Ascending aorta (tissue), 2 donors: ENCODE data around the gene DSTN. TPM values are rescaled to one million over a fixed set of nuclear protein-coding genes. Genes with fewer than 3 reads are reported as not detected.
A peak's percentile ranks its signal among the peaks of the same experiment; 100 is the strongest.

Source experiments
- DNase-seq, 2 donors: peaks; one replicate each; pipeline ENCODE4 v3.0.0-alpha.2; 2019; ENCODE audit warnings: low spot score in 2 of 2
- H3K27ac ChIP-seq, 2 donors: fragments of 200-600 bp; sonication (generic); one replicate each; pipeline ENCODE4 v1.5.1; 2016 to 2017; ENCODE audit warnings: mild to moderate bottlenecking in 1 of 2
- H3K27me3 ChIP-seq: fragments of 200-600 bp; sonication (generic); one replicate; pipeline ENCODE4 v1.5.1; 2017
- H3K36me3 ChIP-seq, 2 donors: fragments of 200-600 bp; sonication (generic); one replicate each; pipeline ENCODE4 v1.5.1; 2016
- H3K4me1 ChIP-seq, 2 donors: fragments of 200-600 bp; sonication (generic); one replicate each; pipeline ENCODE4 v1.5.1; 2016 to 2017; ENCODE audit warnings: mild to moderate bottlenecking in 1 of 2
- H3K4me3 ChIP-seq, 2 donors: fragments of 200-600 bp; sonication (generic); one replicate each; pipeline ENCODE4 v1.5.1; 2016 to 2017; ENCODE audit warnings: mild to moderate bottlenecking in 1 of 2
- H3K9me3 ChIP-seq, 2 donors: fragments of 200-600 bp; sonication (generic); one replicate each; pipeline ENCODE4 v1.5.1; 2016
- intact Hi-C: fragments of 100-400 bp; cut with DNase I; formaldehyde crosslinking; loops from one replicate; pipeline ENCODE4 v1.15.1; 2023
- total RNA-seq: library from RNA; depleted of rRNA; stranded (reverse); fragments of >200 nt; gene quantifications from one replicate; pipeline ENCODE4 v1.1.0, GENCODE V29; 2016
- TF ChIP-seq, protein P1 (sequence below), 3 experiments: fragments of 200-600 bp in 2 of 3; fragments of 450-650 bp in 1 of 3; sonication (generic) in 2 of 3; IDR thresholded peaks; one replicate each; pipeline ENCODE4 v1.5.1; 2016 to 2019; ENCODE audit warnings: antibody characterized with exemption in 3 of 3, mild to moderate bottlenecking in 1 of 3, moderate library complexity in 1 of 3

Gene DSTN
- total RNA-seq, 1 donor from 2014 or later, result 452 TPM

DNA sequence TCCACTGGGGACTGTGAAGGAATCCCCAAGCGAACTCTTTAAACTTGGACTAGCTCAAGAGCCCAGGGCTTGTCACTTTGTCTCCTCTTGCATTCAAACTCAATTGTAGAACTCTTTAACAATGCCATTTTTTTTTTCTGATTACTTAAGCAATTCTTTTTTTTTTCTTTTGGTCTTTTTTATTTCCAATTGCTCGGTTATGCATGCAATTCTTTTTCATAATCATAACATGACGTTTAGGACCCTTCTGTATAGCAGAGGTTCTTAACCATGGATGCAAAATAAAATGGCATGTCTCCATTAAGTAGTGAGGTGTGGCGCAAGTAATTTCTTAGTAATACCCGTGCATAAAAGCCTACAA, 38.2 kb upstream of the DSTN start:
- H3K9me3 ChIP-seq, result no peaks in the 10 kb centered on the region
- peak overlapping the region; percentile 72 to 75 for H3K4me3 ChIP-seq
- DNase-seq, result no peak
- TF ChIP-seq, protein P1, sequence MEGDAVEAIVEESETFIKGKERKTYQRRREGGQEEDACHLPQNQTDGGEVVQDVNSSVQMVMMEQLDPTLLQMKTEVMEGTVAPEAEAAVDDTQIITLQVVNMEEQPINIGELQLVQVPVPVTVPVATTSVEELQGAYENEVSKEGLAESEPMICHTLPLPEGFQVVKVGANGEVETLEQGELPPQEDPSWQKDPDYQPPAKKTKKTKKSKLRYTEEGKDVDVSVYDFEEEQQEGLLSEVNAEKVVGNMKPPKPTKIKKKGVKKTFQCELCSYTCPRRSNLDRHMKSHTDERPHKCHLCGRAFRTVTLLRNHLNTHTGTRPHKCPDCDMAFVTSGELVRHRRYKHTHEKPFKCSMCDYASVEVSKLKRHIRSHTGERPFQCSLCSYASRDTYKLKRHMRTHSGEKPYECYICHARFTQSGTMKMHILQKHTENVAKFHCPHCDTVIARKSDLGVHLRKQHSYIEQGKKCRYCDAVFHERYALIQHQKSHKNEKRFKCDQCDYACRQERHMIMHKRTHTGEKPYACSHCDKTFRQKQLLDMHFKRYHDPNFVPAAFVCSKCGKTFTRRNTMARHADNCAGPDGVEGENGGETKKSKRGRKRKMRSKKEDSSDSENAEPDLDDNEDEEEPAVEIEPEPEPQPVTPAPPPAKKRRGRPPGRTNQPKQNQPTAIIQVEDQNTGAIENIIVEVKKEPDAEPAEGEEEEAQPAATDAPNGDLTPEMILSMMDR (IDR thresholded peaks at IDR 0.05), result no peak
- H3K36me3 ChIP-seq, result no peaks in the 10 kb centered on the region
- H3K4me1 ChIP-seq, result peaks cover 0 to 12% of the 10 kb centered on the region in 2 donors
- peak overlapping the region; percentile 65 to 74 for H3K27ac ChIP-seq
- intact Hi-C loops, result no loop called here
- H3K27me3 ChIP-seq, result no peaks in the 10 kb centered on the region

DNA sequence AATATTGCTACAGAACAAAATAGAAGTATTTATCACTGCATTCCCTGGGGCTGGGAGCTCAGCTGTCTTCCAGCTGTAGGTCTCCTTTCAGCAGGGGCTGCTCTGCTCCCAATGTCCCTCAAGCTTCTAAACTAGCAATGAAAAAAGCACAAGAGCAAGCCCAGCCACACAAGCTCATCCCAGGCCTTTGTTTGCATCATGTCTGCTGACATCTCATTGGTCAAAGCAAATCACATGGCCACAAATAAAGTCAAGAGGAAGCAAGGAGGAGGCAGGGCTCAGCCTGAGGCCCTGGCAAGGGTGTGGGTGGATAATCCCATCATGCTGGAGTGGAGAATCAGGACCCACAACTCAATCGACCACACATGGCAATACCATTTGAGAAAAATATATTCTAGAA, 36.5 kb upstream of the DSTN start:
- no peak for DNase-seq
- Histone ChIP-seq H3K4me3 (no peak overlapping the region), H3K9me3 (no peaks in the 10 kb centered on the region), H3K27ac (no peak overlapping the region), H3K4me1 (peaks cover 0 to 20% of the 10 kb centered on the region in 2 donors), H3K36me3 (no peaks in the 10 kb centered on the region), H3K27me3 (no peaks in the 10 kb centered on the region)
- TF ChIP-seq, protein P1 (IDR thresholded peaks at IDR 0.05), result no peak
- intact Hi-C loops, result no loop called here

DNA sequence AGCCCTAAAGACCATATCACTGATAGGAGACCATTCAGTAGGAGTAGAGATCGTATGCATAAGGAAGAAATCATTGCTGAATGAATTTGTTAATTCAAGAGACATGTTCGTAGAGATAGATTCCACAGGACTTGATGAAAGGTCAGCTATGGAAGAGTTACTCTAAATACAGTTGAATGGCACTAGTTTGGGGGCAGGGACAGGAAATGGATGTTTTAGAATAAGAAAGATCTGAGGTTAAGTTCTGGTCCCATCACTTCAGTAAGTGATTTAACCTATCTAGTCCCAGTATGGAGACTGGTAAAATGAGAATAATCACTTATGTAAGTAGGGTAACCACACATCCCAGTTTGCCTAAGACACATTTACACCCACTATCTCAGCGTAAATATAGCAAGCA, 35.8 kb upstream of the DSTN start:
- no peaks in the 10 kb centered on the region for H3K9me3 ChIP-seq
- intact Hi-C loops, result no loop called here
- H3K4me3 ChIP-seq, result no peak overlapping the region
- TF ChIP-seq, protein P1 (IDR thresholded peaks at IDR 0.05), result no peak
- H3K27ac ChIP-seq, result no peak overlapping the region
- peaks cover 0 to 22% of the 10 kb centered on the region in 2 donors for H3K4me1 ChIP-seq
- no peak for DNase-seq
- H3K36me3 ChIP-seq, result no peaks in the 10 kb centered on the region
- no peaks in the 10 kb centered on the region for H3K27me3 ChIP-seq

DNA sequence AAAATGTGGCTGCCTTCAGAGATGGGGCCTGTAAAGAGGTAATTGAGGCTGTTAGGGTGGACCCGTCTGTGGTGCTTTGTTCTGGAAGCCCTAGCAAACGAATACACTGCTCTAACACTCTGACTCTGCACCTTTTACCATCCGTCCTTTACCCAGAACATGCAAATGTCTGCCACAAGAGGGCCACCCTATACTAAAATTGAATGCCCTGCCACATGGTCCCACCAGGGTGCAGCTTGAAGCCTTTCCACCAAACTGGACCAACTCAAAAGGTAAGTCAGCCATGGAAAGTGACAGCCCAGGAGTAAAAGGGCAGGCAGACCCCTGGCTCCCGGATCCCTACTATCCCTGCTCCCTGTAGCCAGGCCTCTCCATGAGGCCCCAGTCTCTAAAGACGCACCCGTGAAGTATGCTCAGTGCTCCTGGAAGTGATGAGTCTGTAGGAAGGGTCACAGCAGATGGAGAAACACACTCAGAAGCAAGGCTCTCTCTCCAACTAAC, 32.9 kb upstream of the DSTN start:
- H3K27ac ChIP-seq, result peak overlapping the region; percentile 7 to 49
- H3K4me3 ChIP-seq, result no peak overlapping the region
- intact Hi-C loops, result loop anchor here (1.0 kb wide), 2 partner anchors 35 to 80 kb away; no protein-coding TSS in a partner anchor
- TF ChIP-seq, protein P1 (IDR thresholded peaks at IDR 0.05), result peak; percentile 82 to 95 (median 92)
- peak in 1 of 2 donors; percentile 89 for DNase-seq
- no peaks in the 10 kb centered on the region for H3K36me3 ChIP-seq
- H3K9me3 ChIP-seq, result no peaks in the 10 kb centered on the region
- H3K27me3 ChIP-seq, result no peaks in the 10 kb centered on the region
- H3K4me1 ChIP-seq, result peaks cover 5 to 21% of the 10 kb centered on the region in 2 donors

DNA sequence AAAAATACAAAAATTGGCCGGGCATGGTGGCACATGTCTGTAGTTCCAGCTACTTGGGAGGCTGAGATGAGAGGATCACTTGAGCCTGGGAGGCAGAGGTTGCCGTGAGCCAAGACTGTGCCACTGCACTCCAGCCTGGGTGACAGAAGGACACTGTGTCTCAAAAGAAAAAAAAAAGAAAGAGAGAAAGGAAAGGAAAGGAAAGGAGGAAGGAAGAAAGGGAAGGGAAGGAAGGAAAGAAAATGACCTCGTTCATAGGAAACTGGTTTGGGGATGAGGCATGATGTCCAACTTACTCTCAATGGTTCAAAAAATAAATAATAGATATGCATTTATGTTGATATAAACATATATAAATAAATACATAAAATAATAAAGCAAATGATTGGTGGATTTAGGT, 31.9 kb upstream of the DSTN start:
- Histone ChIP-seq H3K4me3 (no peak overlapping the region), H3K9me3 (no peaks in the 10 kb centered on the region), H3K4me1 (peaks cover 7 to 26% of the 10 kb centered on the region in 2 donors), H3K36me3 (no peaks in the 10 kb centered on the region), H3K27me3 (no peaks in the 10 kb centered on the region), H3K27ac (no peak overlapping the region)
- DNase-seq, result no peak
- intact Hi-C loops, result loop anchor here (1.0 kb wide), 2 partner anchors 34 to 79 kb away; no protein-coding TSS in a partner anchor
- TF ChIP-seq, protein P1 (IDR thresholded peaks at IDR 0.05), result no peak
